Measurements from ENCODE around the gene EFNB3. TPM values are rescaled to one million over a fixed set of nuclear protein-coding genes. Genes with fewer than 3 reads are reported as not detected.
A peak's percentile ranks its signal among the peaks of the same experiment; 100 is the strongest.

The EFNB3 gene
- polyA plus RNA-seq, 1 of the 3 experiments (the other 2 are of a cell fraction) = 26.1 TPM

DNA sequence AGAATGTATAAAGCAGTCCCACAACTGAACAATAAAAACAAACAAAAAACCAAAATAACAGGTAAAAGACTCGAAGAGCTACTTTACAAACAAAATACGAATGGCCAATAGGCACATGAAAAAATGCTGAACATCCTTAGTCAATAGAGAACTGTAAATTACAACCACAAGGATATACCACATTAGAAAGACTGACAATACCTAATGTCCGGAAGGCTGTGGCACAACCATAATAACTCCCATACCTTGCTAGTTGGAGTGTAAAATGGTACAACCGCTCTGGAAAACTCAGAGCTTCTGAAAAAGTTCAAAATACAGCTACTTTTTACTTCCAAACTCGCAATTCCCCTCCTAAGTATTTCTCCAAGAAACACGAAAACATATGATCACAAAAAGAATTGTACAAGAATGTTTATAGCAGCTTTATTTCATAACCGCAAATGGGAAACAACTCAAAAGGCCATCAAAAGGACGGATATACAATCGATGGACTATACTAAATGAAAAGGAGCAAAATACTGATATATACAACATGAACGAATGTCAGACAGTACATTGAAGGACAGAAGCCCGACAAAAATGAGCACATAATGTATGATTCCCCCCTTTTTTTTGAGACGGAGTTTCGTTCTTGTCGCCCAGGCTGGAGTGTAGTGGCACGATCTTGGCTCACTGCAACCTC lies 20.0 kb upstream of the EFNB3 start:
- Histone ChIP-seq H4K20me1 (ENCODE audit: insufficient read depth) (no peaks in the 10 kb centered on the region; the same call in 1 of the 2 replicates), H3K9me3 (no peaks in the 10 kb centered on the region), H3K36me3 (replicated peaks in 1 of 2; ENCODE audit: control insufficient read depth in 1 of 2, insufficient read depth in 2 of 2, low read length in 1 of 2) (peaks cover 0 to 9% of the 10 kb centered on the region in 2 experiments), H3F3A (replicated peaks; ENCODE audit: insufficient read depth) (peaks cover 27% of the 10 kb centered on the region), H3K27me3 (ENCODE audit: insufficient read depth) (no peaks in the 10 kb centered on the region), H3K79me2 (ENCODE audit: insufficient read depth) (peaks cover 84% of the 10 kb centered on the region), H2AFZ (ENCODE audit: low read depth) (peak overlapping the region; percentile 20), H3K27ac (ENCODE audit: low read depth in 2 of 2, low read length in 1 of 2) (peak overlapping the region; percentile 48 to 98), H3K9ac (peak overlapping the region; percentile 99), H3K9me2 (no peaks in the 10 kb centered on the region), H3K4me1 (ENCODE audit: control insufficient read depth in 1 of 2, insufficient read depth in 2 of 2, low read depth in 1 of 2, low read length in 1 of 2) (peaks cover 12 to 17% of the 10 kb centered on the region in 2 experiments; a peak in 3 of 4 replicates), H3K4me3 (ENCODE audit: low read depth in 2 of 2, low read length in 1 of 2) (peak overlapping the region; percentile 80 to 91), H3K4me2 (peak overlapping the region; percentile 84)
- POLR2A ChIA-PET = interaction anchor here (1.0 to 4.5 kb wide), 6 partner anchors 10 to 101 kb away, joined by 3 to 40 read pairs (median 27); partner anchors contain the start of genes ATP1B2, MPDU1, SHBG and SOX15
- TF ChIP-seq RCOR1 (IDR thresholded peaks at IDR 0.05; ENCODE audit: low read length) = no peak
- TF ChIP-seq MXI1 (IDR thresholded peaks at IDR 0.05; ENCODE audit: low read depth, low read length) = no peak
- TF ChIP-seq EP300 (IDR thresholded peaks at IDR 0.05; ENCODE audit: borderline replicate concordance in 1 of 2, low read depth in 1 of 2, low read length in 1 of 2) = no peak
- no peak for TF ChIP-seq NRF1 (IDR thresholded peaks at IDR 0.05; ENCODE audit: low read depth, low read length)
- TF ChIP-seq, protein P1, sequence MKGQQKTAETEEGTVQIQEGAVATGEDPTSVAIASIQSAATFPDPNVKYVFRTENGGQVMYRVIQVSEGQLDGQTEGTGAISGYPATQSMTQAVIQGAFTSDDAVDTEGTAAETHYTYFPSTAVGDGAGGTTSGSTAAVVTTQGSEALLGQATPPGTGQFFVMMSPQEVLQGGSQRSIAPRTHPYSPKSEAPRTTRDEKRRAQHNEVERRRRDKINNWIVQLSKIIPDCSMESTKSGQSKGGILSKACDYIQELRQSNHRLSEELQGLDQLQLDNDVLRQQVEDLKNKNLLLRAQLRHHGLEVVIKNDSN (IDR thresholded peaks at IDR 0.05; ENCODE audit: borderline replicate concordance, low read depth) = no peak
- TF ChIP-seq POLR2AphosphoS5 (IDR thresholded peaks at IDR 0.05; ENCODE audit: low read depth, low read length) = no peak
- TF ChIP-seq FOXM1 (IDR thresholded peaks at IDR 0.05; ENCODE audit: low read depth) = no peak
- no peak for TF ChIP-seq ELF1 (IDR thresholded peaks at IDR 0.05)
- TF ChIP-seq, protein P2, sequence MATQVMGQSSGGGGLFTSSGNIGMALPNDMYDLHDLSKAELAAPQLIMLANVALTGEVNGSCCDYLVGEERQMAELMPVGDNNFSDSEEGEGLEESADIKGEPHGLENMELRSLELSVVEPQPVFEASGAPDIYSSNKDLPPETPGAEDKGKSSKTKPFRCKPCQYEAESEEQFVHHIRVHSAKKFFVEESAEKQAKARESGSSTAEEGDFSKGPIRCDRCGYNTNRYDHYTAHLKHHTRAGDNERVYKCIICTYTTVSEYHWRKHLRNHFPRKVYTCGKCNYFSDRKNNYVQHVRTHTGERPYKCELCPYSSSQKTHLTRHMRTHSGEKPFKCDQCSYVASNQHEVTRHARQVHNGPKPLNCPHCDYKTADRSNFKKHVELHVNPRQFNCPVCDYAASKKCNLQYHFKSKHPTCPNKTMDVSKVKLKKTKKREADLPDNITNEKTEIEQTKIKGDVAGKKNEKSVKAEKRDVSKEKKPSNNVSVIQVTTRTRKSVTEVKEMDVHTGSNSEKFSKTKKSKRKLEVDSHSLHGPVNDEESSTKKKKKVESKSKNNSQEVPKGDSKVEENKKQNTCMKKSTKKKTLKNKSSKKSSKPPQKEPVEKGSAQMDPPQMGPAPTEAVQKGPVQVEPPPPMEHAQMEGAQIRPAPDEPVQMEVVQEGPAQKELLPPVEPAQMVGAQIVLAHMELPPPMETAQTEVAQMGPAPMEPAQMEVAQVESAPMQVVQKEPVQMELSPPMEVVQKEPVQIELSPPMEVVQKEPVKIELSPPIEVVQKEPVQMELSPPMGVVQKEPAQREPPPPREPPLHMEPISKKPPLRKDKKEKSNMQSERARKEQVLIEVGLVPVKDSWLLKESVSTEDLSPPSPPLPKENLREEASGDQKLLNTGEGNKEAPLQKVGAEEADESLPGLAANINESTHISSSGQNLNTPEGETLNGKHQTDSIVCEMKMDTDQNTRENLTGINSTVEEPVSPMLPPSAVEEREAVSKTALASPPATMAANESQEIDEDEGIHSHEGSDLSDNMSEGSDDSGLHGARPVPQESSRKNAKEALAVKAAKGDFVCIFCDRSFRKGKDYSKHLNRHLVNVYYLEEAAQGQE (IDR thresholded peaks at IDR 0.05; ENCODE audit: low read depth, low read length) = no peak
- no peak for TF ChIP-seq CHD2 (IDR thresholded peaks at IDR 0.05; ENCODE audit: low read length, partially characterized antibody)
- no peak for TF ChIP-seq JUND (IDR thresholded peaks at IDR 0.05)
- CTCF ChIA-PET = interaction anchor here (0.9 to 7.4 kb wide), 5 partner anchors 13 to 96 kb away, joined by 3 to 166 read pairs (median 47); partner anchors contain the start of genes DNAH2, SAT2, SHBG and SOX15
- WGBS (ENCODE audit: low lambda C conversion rate) = 18% methylated on average over 15 of the region's 15 CpGs
- no peak for DNase-seq

All from SK-N-SH (cell line).